H1 (cell line): Measurements from ENCODE around the gene OR2AG1. TPM values are rescaled to one million over a fixed set of nuclear protein-coding genes. Genes with fewer than 3 reads are reported as not detected.

ENCODE experiments used
- CTCF ChIA-PET: fragments of 300-600 bp; sonication (Branson Sonifier 250); formaldehyde crosslinking; loops from one replicate; lab custom pipeline; 2021; ENCODE audit not compliant: partially characterized antibody; lab: Charles Lee
- POLR2A ChIA-PET: fragments of 300-600 bp; sonication (Branson Sonifier 250); formaldehyde crosslinking; loops from one replicate; lab custom pipeline; 2021; ENCODE audit warnings: inconsistent platforms; ENCODE audit not compliant: partially characterized antibody; lab: Charles Lee
- DNase-seq, 2 experiments: peaks; one replicate each; pipeline versions ENCODE4 v3.0.0 to v3.0.0-alpha.2; 2010 to 2022; ENCODE audit warnings: low spot score in 2 of 2, low read depth in 1 of 2, mixed read lengths in 1 of 2
- FAIRE-seq: peaks from 2 replicates; lab custom pipeline; 2011; peaks lifted over from hg19 to GRCh38; lab: Jason Lieb, UNC
- H2AFZ ChIP-seq: 2 replicates; pipeline ENCODE4 v1.8.1; 2012; ENCODE audit warnings: low read length, inconsistent platforms
- H2AK5ac ChIP-seq: 2 replicates; pipeline ENCODE4 v1.6.1; 2013; ENCODE audit warnings: low read depth, low read length
- H2BK120ac ChIP-seq: replicated peaks from 2 replicates; pipeline ENCODE3; 2013; ENCODE audit warnings: low read depth, low read length, inconsistent platforms
- H2BK12ac ChIP-seq: 2 replicates; pipeline ENCODE4 v1.6.1; 2013; ENCODE audit warnings: low read depth, low read length
- H2BK15ac ChIP-seq: 2 replicates; pipeline ENCODE4 v1.6.1; 2013; ENCODE audit warnings: low read length
- H2BK20ac ChIP-seq: 2 replicates; pipeline ENCODE4 v1.6.1; 2013; ENCODE audit warnings: low read length
- H2BK5ac ChIP-seq: 2 replicates; pipeline ENCODE4 v1.6.1; 2013; ENCODE audit warnings: low read depth, low read length
- H3K14ac ChIP-seq: 2 replicates; pipeline ENCODE4 v1.6.1; 2013; ENCODE audit warnings: inconsistent platforms; ENCODE audit not compliant: insufficient read length
- H3K18ac ChIP-seq: 2 replicates; pipeline ENCODE4 v1.6.1; 2013; ENCODE audit warnings: low read length; ENCODE audit errors: extremely low read depth
- H3K23ac ChIP-seq: 2 replicates; pipeline ENCODE4 v1.6.1; 2013; ENCODE audit warnings: inconsistent platforms; ENCODE audit not compliant: insufficient read length
- H3K23me2 ChIP-seq: 2 replicates; pipeline ENCODE4 v1.6.1; 2013; ENCODE audit warnings: low read depth, low read length
- H3K27ac ChIP-seq: 2 replicates; pipeline ENCODE4 v1.6.1; 2011; ENCODE audit warnings: low read depth, low read length, inconsistent platforms
- H3K27me3 ChIP-seq, 4 experiments: replicated peaks in 1 of 4; 1 replicate in 1 of 4; 2 replicates in 3 of 4; pipeline versions ENCODE4 v1.6.1 to v1.8.1; 2011 to 2013; ENCODE audit warnings: low read length in 3 of 4, mild to moderate bottlenecking in 3 of 4, inconsistent platforms in 2 of 4, mixed read lengths in 2 of 4, moderate library complexity in 1 of 4; ENCODE audit not compliant: control insufficient read depth in 3 of 4, insufficient read depth in 3 of 4; ENCODE audit errors: extremely low read depth in 1 of 4
- H3K36me3 ChIP-seq, 4 experiments: 2 replicates each; pipeline versions ENCODE4 v1.6.1 to v1.8.1; 2011 to 2013; ENCODE audit warnings: mild to moderate bottlenecking in 4 of 4, low read length in 3 of 4, moderate library complexity in 2 of 4, control low read depth in 1 of 4, inconsistent platforms in 1 of 4; ENCODE audit not compliant: insufficient read depth in 4 of 4, control insufficient read depth in 2 of 4
- H3K4ac ChIP-seq: replicated peaks from 2 replicates; pipeline ENCODE3; 2013; ENCODE audit warnings: low read length, low read depth, mixed read lengths, inconsistent platforms; ENCODE audit not compliant: insufficient read length
- H3K4me1 ChIP-seq, 4 experiments: replicated peaks in 1 of 4; 1 replicate in 1 of 4; 2 replicates in 3 of 4; pipeline versions ENCODE4 v1.6.1 to v1.8.1; 2011 to 2013; ENCODE audit warnings: low read length in 3 of 4, inconsistent platforms in 2 of 4, mixed read lengths in 1 of 4; ENCODE audit not compliant: insufficient read depth in 4 of 4, control insufficient read depth in 3 of 4
- H3K4me2 ChIP-seq, 2 experiments: 2 replicates each; pipeline versions ENCODE4 v1.6.1 to v1.8.1; 2011 to 2013; ENCODE audit warnings: low read depth in 2 of 2, low read length in 2 of 2, control low read depth in 1 of 2, inconsistent platforms in 1 of 2, mild to moderate bottlenecking in 1 of 2; ENCODE audit not compliant: insufficient read depth in 1 of 2
- H3K4me3 ChIP-seq, 4 experiments: fragments of 200-600, 300-600 bp in 1 of 4; sonication (generic), shearing (Covaris generic), sonication (Bioruptor Twin) in 1 of 4; 2 replicates each; pipeline versions ENCODE4 v1.5.1 to v1.8.1; 2011 to 2016; ENCODE audit warnings: low read length in 4 of 4, low read depth in 3 of 4, control low read depth in 2 of 4, inconsistent platforms in 2 of 4, mild to moderate bottlenecking in 2 of 4, mixed read lengths in 1 of 4, moderate library complexity in 1 of 4; ENCODE audit not compliant: insufficient read depth in 2 of 4; ENCODE audit errors: extremely low read depth in 1 of 4
- H3K56ac ChIP-seq: replicated peaks from 2 replicates; pipeline ENCODE3; 2013; ENCODE audit warnings: low read depth, mild to moderate bottlenecking, mixed read lengths, low read length, inconsistent platforms; ENCODE audit not compliant: insufficient read length
- H3K79me1 ChIP-seq: 2 replicates; pipeline ENCODE4 v1.6.1; 2013; ENCODE audit warnings: low read depth, low read length, control low read depth
- H3K79me2 ChIP-seq, 2 experiments: 2 replicates each; pipeline versions ENCODE4 v1.6.1 to v1.8.1; 2012 to 2013; ENCODE audit warnings: low read length in 2 of 2, mild to moderate bottlenecking in 2 of 2, inconsistent platforms in 1 of 2; ENCODE audit not compliant: insufficient read depth in 2 of 2, control insufficient read depth in 1 of 2
- H3K9ac ChIP-seq, 4 experiments: replicated peaks in 1 of 4; 1 replicate in 1 of 4; 2 replicates in 3 of 4; pipeline versions ENCODE4 v1.6.1 to v1.8.1; 2011 to 2013; ENCODE audit warnings: low read depth in 3 of 4, low read length in 3 of 4, control low read depth in 2 of 4, mild to moderate bottlenecking in 2 of 4, moderate library complexity in 2 of 4, inconsistent platforms in 1 of 4; ENCODE audit errors: extremely low read depth in 1 of 4
- H3K9me3 ChIP-seq, 2 experiments: 2 replicates each; pipeline versions ENCODE4 v1.6.1 to v1.8.1; 2012 to 2013; ENCODE audit warnings: mild to moderate bottlenecking in 2 of 2, moderate library complexity in 2 of 2, control low read depth in 1 of 2, inconsistent platforms in 1 of 2, low read depth in 1 of 2, low read length in 1 of 2, mixed read lengths in 1 of 2; ENCODE audit not compliant: insufficient read depth in 2 of 2
- H4K20me1 ChIP-seq, 2 experiments: replicated peaks in 1 of 2; 2 replicates each; pipeline versions ENCODE3 to v1.8.1; 2011 to 2013; ENCODE audit warnings: inconsistent platforms in 2 of 2, low read length in 2 of 2, mild to moderate bottlenecking in 1 of 2; ENCODE audit not compliant: insufficient read depth in 2 of 2, control insufficient read depth in 1 of 2
- H4K5ac ChIP-seq: 2 replicates; pipeline ENCODE4 v1.6.1; 2013; ENCODE audit warnings: low read length, low read depth, mixed read lengths, inconsistent platforms; ENCODE audit not compliant: insufficient read length
- H4K8ac ChIP-seq: 2 replicates; pipeline ENCODE4 v1.8.0; 2013; ENCODE audit warnings: mild to moderate bottlenecking, moderate library complexity, low read length, inconsistent platforms; ENCODE audit not compliant: insufficient read depth; ENCODE audit errors: extremely low read depth
- H4K91ac ChIP-seq: replicated peaks from 2 replicates; pipeline ENCODE3; 2013; ENCODE audit warnings: low read length, mixed read lengths, inconsistent platforms; ENCODE audit not compliant: insufficient read length
- CBX5 ChIP-seq: fragments of 300-800, 300-1000 bp; sonication (generic); IDR thresholded peaks from 2 replicates; pipeline ENCODE4 v1.7.1; 2016; ENCODE audit warnings: antibody characterized with exemption, low read length, low read depth
- CBX8 ChIP-seq: fragments of 300-800, 300-1000 bp; sonication (generic); IDR thresholded peaks from 2 replicates; pipeline ENCODE4 v1.7.1; 2016; ENCODE audit warnings: low read depth, low read length, borderline replicate concordance
- CEBPB ChIP-seq: IDR thresholded peaks from 2 replicates; pipeline ENCODE4 v1.6.1; 2012; ENCODE audit warnings: low read depth, low read length
- CREB1 ChIP-seq: IDR thresholded peaks from 2 replicates; pipeline ENCODE4 v1.6.1; 2012; ENCODE audit warnings: inconsistent platforms
- RAD21 ChIP-seq, 2 experiments: IDR thresholded peaks in 1 of 2; conservative IDR thresholded peaks in 1 of 2; 2 replicates each; pipeline ENCODE4 v1.6.1; 2011; ENCODE audit warnings: low read depth in 2 of 2, low read length in 2 of 2, improper control_type of control experiment in 1 of 2, inconsistent platforms in 1 of 2, mild to moderate bottlenecking in 1 of 2, moderate library complexity in 1 of 2
- RFX5 ChIP-seq: IDR thresholded peaks from 2 replicates; pipeline ENCODE4 v1.6.1; 2011; ENCODE audit warnings: low read depth, low read length, improper control_type of control experiment, borderline replicate concordance
- RXRA ChIP-seq: IDR thresholded peaks from 2 replicates; pipeline ENCODE4 v1.6.1; 2011; ENCODE audit warnings: low read depth, mild to moderate bottlenecking, low read length, moderate library complexity; ENCODE audit not compliant: insufficient read depth
- SP4 ChIP-seq: IDR thresholded peaks from 2 replicates; pipeline ENCODE4 v1.6.1; 2012; ENCODE audit warnings: low read length, inconsistent platforms
- SRF ChIP-seq: IDR thresholded peaks from 2 replicates; pipeline ENCODE4 v1.6.1; 2011; ENCODE audit warnings: mild to moderate bottlenecking, low read depth, low read length, moderate library complexity
- TBP ChIP-seq: IDR thresholded peaks from 2 replicates; pipeline ENCODE4 v1.6.1; 2011; ENCODE audit warnings: low read depth, low read length, improper control_type of control experiment
- ZNF274 ChIP-seq: IDR thresholded peaks from 2 replicates; pipeline ENCODE4 v1.7.0; 2012; ENCODE audit warnings: low read length, borderline replicate concordance; ENCODE audit errors: extremely low read depth
- WGBS, 2 experiments: shearing (Covaris generic) in 1 of 2; methylation state at CpG; one replicate each; pipeline versions ENCODE4 v1.1.6 to v1.1.7; 2013 to 2015; ENCODE audit warnings: low lambda C conversion rate in 2 of 2, mixed read lengths in 2 of 2, inconsistent platforms in 1 of 2, low coverage in 1 of 2, missing lambda C conversion rate in 1 of 2; ENCODE audit not compliant: insufficient replicate concordance in 2 of 2, insufficient coverage in 1 of 2, insufficient read length in 1 of 2; ENCODE audit errors: extremely low coverage in 1 of 2, missing lambda C conversion rate in 1 of 2; 5-methylcytosine and 5-hydroxymethylcytosine counted together
- polyA plus RNA-seq, 7 experiments: library from polyadenylated mRNA; depleted of rRNA in 3 of 7; stranded (reverse) in 5 of 7; unstranded in 2 of 7; fragments of >200 nt in 5 of 7; fragments of 200-250 nt in 2 of 7; gene quantifications; 1 replicate in 5 of 7; 2 replicates in 1 of 7; 4 replicates in 1 of 7; pipeline versions ENCODE4 v1.2.1 to v1.2.3, GENCODE V29; 2011 to 2013; ENCODE audit warnings: missing spikeins in 2 of 7, mixed read lengths in 2 of 7
- total RNA-seq: library from RNA; stranded (reverse); fragmentation: NEBNext Ultra II Directional; extraction: Animal tissue kit (Norgen Biotek cat#: 25700); gene quantifications from 2 replicates; pipeline ENCODE4 v1.2.1, GENCODE V29; 2021
- TF ChIP-seq, protein P1 (sequence below): IDR thresholded peaks from 2 replicates; pipeline ENCODE4 v1.6.1; 2012; ENCODE audit warnings: inconsistent platforms
- TF ChIP-seq, protein P2 (sequence below): IDR thresholded peaks from 2 replicates; pipeline ENCODE4 v1.6.1; 2012; ENCODE audit warnings: low read length, inconsistent platforms

Gene OR2AG1
- total and polyA plus RNA-seq, 2 of the 8 experiments (the other 6 are each of a cell fraction or from before 2014, with no cell fraction given) = not detected

DNA sequence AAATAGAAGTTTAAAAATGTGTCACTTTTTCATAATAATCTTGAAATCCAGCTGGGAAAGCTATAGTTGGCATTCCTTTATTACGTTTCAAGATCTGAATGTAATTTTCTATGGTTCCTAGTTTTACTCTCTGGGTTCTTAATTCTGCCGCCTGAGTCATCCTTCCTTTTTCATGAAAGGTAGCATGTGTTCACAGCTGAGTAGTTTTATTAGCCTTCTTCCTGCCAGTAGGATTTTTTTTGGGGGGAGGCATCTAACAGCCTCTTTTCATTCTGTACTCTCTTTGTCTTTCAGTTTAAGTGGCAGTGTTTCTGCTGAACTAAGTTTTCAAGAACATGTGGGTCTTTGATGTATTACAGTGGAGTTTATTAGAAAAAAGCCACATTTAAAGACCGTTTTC is 47.5 kb upstream of the OR2AG1 start:
- Histone ChIP-seq H3K4me3 (no peak overlapping the region), H3K18ac (no peak overlapping the region), H4K20me1 (no peaks in the 10 kb centered on the region), H3K14ac (no peak overlapping the region), H2BK5ac (no peak overlapping the region), H3K23ac (no peak overlapping the region), H3K79me2 (no peaks in the 10 kb centered on the region), H3K23me2 (no peaks in the 10 kb centered on the region), H3K4ac (no peak overlapping the region), H3K4me1 (no peaks in the 10 kb centered on the region), H4K8ac (no peak overlapping the region), H2BK120ac (no peak overlapping the region), H2AFZ (no peak overlapping the region), H3K27me3 (no peaks in the 10 kb centered on the region), H3K27ac (no peak overlapping the region), H2AK5ac (no peak overlapping the region), H2BK12ac (no peak overlapping the region), H4K91ac (no peak overlapping the region), H3K79me1 (no peaks in the 10 kb centered on the region), H3K56ac (no peak overlapping the region), H2BK15ac (no peak overlapping the region), H3K36me3 (no peaks in the 10 kb centered on the region), H3K9me3 (0 out of 4 replicates have a peak, but pooled peaks cover 0 to 3% of the 10 kb centered on the region in 2 experiments), H2BK20ac (no peak overlapping the region), H4K5ac (no peak overlapping the region), H3K4me2 (no peak overlapping the region), H3K9ac (no peak overlapping the region)
- 88% methylated on average over 3 of the region's 3 CpGs; no CpG with 5 or more reads in 1 of the 2 experiments for WGBS, 2 experiments
- FAIRE-seq (no peak), DNase-seq (no peak)
- POLR2A ChIA-PET = no interaction called here
- CTCF ChIA-PET = interaction anchor here (1.2 to 7.8 kb wide), 2 partner anchors 21 to 30 kb away, joined by 3 to 110 read pairs; no protein-coding TSS in a partner anchor
- no peak for TF ChIP-seq CBX8
- TF ChIP-seq RXRA = no peak
- TF ChIP-seq, protein P1, sequence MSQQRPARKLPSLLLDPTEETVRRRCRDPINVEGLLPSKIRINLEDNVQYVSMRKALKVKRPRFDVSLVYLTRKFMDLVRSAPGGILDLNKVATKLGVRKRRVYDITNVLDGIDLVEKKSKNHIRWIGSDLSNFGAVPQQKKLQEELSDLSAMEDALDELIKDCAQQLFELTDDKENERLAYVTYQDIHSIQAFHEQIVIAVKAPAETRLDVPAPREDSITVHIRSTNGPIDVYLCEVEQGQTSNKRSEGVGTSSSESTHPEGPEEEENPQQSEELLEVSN = no peak
- no peak for TF ChIP-seq SRF
- TF ChIP-seq RFX5 = no peak
- TF ChIP-seq, protein P2, sequence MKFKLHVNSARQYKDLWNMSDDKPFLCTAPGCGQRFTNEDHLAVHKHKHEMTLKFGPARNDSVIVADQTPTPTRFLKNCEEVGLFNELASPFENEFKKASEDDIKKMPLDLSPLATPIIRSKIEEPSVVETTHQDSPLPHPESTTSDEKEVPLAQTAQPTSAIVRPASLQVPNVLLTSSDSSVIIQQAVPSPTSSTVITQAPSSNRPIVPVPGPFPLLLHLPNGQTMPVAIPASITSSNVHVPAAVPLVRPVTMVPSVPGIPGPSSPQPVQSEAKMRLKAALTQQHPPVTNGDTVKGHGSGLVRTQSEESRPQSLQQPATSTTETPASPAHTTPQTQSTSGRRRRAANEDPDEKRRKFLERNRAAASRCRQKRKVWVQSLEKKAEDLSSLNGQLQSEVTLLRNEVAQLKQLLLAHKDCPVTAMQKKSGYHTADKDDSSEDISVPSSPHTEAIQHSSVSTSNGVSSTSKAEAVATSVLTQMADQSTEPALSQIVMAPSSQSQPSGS = no peak
- no peak for TF ChIP-seq CREB1
- no peak for TF ChIP-seq SP4
- no peak for TF ChIP-seq CEBPB
- no peak for TF ChIP-seq CBX5
- no peak for TF ChIP-seq ZNF274
- no peak for TF ChIP-seq TBP
- no peak for TF ChIP-seq RAD21 (IDR thresholded peaks at IDR 0.05 in 1 of 2, conservative IDR thresholded peaks at IDR 0.05 in 1 of 2; ENCODE audit: low read depth in 2 of 2, low read length in 2 of 2)
